Mesenchymal stem cell (in vitro differentiated cells and primary cell): ENCODE measurements around the gene HSPG2.

Experiments used
- DNase-seq: peaks from one replicate; pipeline ENCODE4 v3.0.0-alpha.2; 2013
- H2AFZ ChIP-seq: one replicate; pipeline ENCODE4 v1.6.1; 2013; ENCODE audit warnings: low read depth, mild to moderate bottlenecking, control low read depth, inconsistent platforms, low read length, moderate library complexity
- H2AK5ac ChIP-seq: 2 replicates; pipeline ENCODE4 v1.6.1; 2013; ENCODE audit warnings: low read length, moderate library complexity, mild to moderate bottlenecking, inconsistent platforms; ENCODE audit not compliant: severe bottlenecking
- H2BK120ac ChIP-seq: one replicate; pipeline ENCODE4 v1.6.1; 2013; ENCODE audit warnings: low read depth, mild to moderate bottlenecking, inconsistent platforms, low read length, moderate library complexity
- H2BK12ac ChIP-seq, 2 experiments: one replicate each; pipeline ENCODE4 v1.6.1; 2013; ENCODE audit warnings: inconsistent platforms in 2 of 2, low read length in 2 of 2, mild to moderate bottlenecking in 2 of 2, moderate library complexity in 2 of 2, control low read depth in 1 of 2
- H2BK15ac ChIP-seq: one replicate; pipeline ENCODE4 v1.6.1; 2013; ENCODE audit warnings: mild to moderate bottlenecking, low read depth, inconsistent platforms; ENCODE audit not compliant: poor library complexity, severe bottlenecking
- H2BK5ac ChIP-seq: 2 replicates; pipeline ENCODE4 v1.6.1; 2013; ENCODE audit warnings: low read depth, mild to moderate bottlenecking, low read length, control low read depth, inconsistent platforms; ENCODE audit not compliant: poor library complexity, severe bottlenecking
- H3K14ac ChIP-seq, 2 experiments: one replicate each; pipeline ENCODE4 v1.6.1; 2013; ENCODE audit warnings: inconsistent platforms in 2 of 2, low read length in 2 of 2, control low read depth in 1 of 2, mild to moderate bottlenecking in 1 of 2, moderate library complexity in 1 of 2
- H3K18ac ChIP-seq, 2 experiments: one replicate each; pipeline ENCODE4 v1.6.1; 2013; ENCODE audit warnings: inconsistent platforms in 2 of 2, low read length in 2 of 2, control low read depth in 1 of 2, low read depth in 1 of 2, mild to moderate bottlenecking in 1 of 2
- H3K23ac ChIP-seq, 2 experiments: one replicate each; pipeline ENCODE4 v1.6.1; 2013; ENCODE audit warnings: inconsistent platforms in 2 of 2, low read length in 2 of 2, mild to moderate bottlenecking in 2 of 2, moderate library complexity in 2 of 2, control low read depth in 1 of 2
- H3K27ac ChIP-seq: 2 replicates; pipeline ENCODE4 v1.5.1; 2013; ENCODE audit warnings: mild to moderate bottlenecking, moderate library complexity, low read length, control low read depth, inconsistent platforms; ENCODE audit not compliant: poor library complexity, severe bottlenecking
- H3K27me3 ChIP-seq, 2 experiments: 2 replicates each; pipeline versions ENCODE4 v1.6.1 to v1.7.0; 2013; ENCODE audit warnings: low read length in 2 of 2, mild to moderate bottlenecking in 2 of 2, moderate library complexity in 2 of 2, control low read depth in 1 of 2, inconsistent platforms in 1 of 2; ENCODE audit not compliant: control insufficient read depth in 1 of 2, insufficient read depth in 1 of 2
- H3K36me3 ChIP-seq, 2 experiments: 2 replicates each; pipeline versions ENCODE4 v1.6.1 to v1.7.0; 2013; ENCODE audit warnings: low read length in 2 of 2, control low read depth in 1 of 2, inconsistent platforms in 1 of 2, low read depth in 1 of 2, mild to moderate bottlenecking in 1 of 2; ENCODE audit not compliant: insufficient read depth in 2 of 2, control insufficient read depth in 1 of 2
- H3K4ac ChIP-seq, 2 experiments: one replicate each; pipeline ENCODE4 v1.6.1; 2013; ENCODE audit warnings: inconsistent platforms in 2 of 2, low read length in 2 of 2, mild to moderate bottlenecking in 2 of 2, moderate library complexity in 2 of 2, control low read depth in 1 of 2, low read depth in 1 of 2
- H3K4me1 ChIP-seq: 2 replicates; pipeline ENCODE4 v1.6.1; 2013; ENCODE audit warnings: low read depth, low read length, control low read depth; ENCODE audit not compliant: control insufficient read depth, insufficient read depth
- H3K4me2 ChIP-seq: 2 replicates; pipeline ENCODE4 v1.6.1; 2013; ENCODE audit warnings: low read length, mild to moderate bottlenecking, inconsistent platforms; ENCODE audit not compliant: poor library complexity, severe bottlenecking
- H3K4me3 ChIP-seq, 2 experiments: 2 replicates each; pipeline versions ENCODE4 v1.5.1 to v1.7.0; 2013; ENCODE audit warnings: low read length in 2 of 2, mild to moderate bottlenecking in 2 of 2, control low read depth in 1 of 2, low read depth in 1 of 2; ENCODE audit not compliant: insufficient read depth in 1 of 2
- H3K79me1 ChIP-seq: replicated peaks from 2 replicates; pipeline ENCODE4 v1.6.1; 2013; ENCODE audit warnings: mild to moderate bottlenecking, control low read depth, low read length, inconsistent platforms; ENCODE audit not compliant: poor library complexity, severe bottlenecking
- H3K9ac ChIP-seq: 2 replicates; pipeline ENCODE4 v1.7.0; 2013; ENCODE audit warnings: mild to moderate bottlenecking, low read length, moderate library complexity
- H3K9me3 ChIP-seq: 2 replicates; pipeline ENCODE4 v1.7.0; 2013; ENCODE audit warnings: mild to moderate bottlenecking, low read length; ENCODE audit not compliant: control insufficient read depth
- H4K8ac ChIP-seq: one replicate; pipeline ENCODE4 v1.6.1; 2013; ENCODE audit warnings: inconsistent platforms, mild to moderate bottlenecking, low read length, moderate library complexity
- H4K91ac ChIP-seq: one replicate; pipeline ENCODE4 v1.6.1; 2013; ENCODE audit warnings: mild to moderate bottlenecking, low read length, inconsistent platforms
- WGBS: methylation state at CpG from one replicate; pipeline ENCODE4 v1.1.7; 2013; ENCODE audit warnings: mixed read lengths; 5-methylcytosine and 5-hydroxymethylcytosine counted together

The HSPG2 gene

DNA sequence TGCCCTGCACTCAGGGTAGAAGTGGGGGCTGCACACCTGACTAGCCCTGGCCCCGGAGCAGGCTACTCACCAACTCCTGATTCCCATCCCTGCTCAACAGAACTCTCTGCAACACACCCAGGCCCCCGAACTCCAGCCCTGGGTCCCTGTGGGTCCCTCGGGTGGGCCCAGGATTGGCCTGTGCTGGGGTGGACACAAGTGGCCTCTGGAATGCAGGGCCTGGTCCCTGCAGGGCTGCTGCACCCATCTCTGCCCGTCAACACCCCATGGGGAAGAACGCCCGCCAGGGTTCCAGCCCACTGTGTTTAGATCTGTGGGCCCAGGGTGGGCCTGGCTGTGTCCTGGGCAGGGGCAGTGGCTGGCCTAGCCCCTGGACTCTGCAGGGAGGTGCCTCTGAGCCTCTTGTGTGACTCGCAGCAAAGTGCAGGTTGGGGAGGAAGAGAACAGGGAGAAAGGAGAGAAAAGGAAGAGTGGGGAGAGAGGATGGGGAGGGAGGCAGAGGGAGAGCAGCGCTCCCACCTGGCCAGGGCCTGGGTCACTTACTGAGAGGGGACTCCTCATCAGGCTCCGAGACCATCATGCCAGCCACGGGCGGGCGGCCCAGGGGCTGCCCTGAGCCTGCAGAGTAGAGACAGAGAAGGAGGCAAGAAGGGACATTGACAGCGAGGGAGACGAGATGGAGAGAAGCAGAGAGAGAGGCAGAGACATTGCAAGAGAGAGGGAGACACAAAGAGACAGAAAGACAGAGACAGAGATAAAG, 43.9 kb downstream of the HSPG2 start:
- Histone ChIP-seq H4K8ac (no peak overlapping the region), H2BK5ac (no peak overlapping the region)
- WGBS, result 91% methylated on average over 14 of the region's 14 CpGs

GRCh38 chr1:21891621-21892479, 45.3 kb downstream of the HSPG2 start:
- no peak overlapping the region for H4K91ac ChIP-seq
- peaks cover 12% of the 10 kb centered on the region for H3K4me1 ChIP-seq
- no peak overlapping the region for H3K14ac ChIP-seq
- H2AK5ac ChIP-seq, result no peak overlapping the region
- no peak overlapping the region for H2BK120ac ChIP-seq
- no peak overlapping the region for H3K18ac ChIP-seq
- no peak overlapping the region for H2BK12ac ChIP-seq
- H3K9me3 ChIP-seq, result no peaks in the 10 kb centered on the region
- no peak overlapping the region for H3K27ac ChIP-seq
- no peak overlapping the region for H3K4ac ChIP-seq
- H3K27me3 ChIP-seq, result no peaks in the 10 kb centered on the region
- no peak overlapping the region for H2BK5ac ChIP-seq
- H4K8ac ChIP-seq, result no peak overlapping the region
- H3K36me3 ChIP-seq, result peaks cover 84 to 95% of the 10 kb centered on the region in 2 experiments
- no peak overlapping the region for H3K23ac ChIP-seq
- H3K4me2 ChIP-seq, result no peak overlapping the region
- no peak overlapping the region for H3K9ac ChIP-seq
- no peak for DNase-seq
- WGBS, result 99% methylated on average over 17 of the region's 20 CpGs
- H3K79me1 ChIP-seq, result peaks cover 59% of the 10 kb centered on the region
- no peak overlapping the region for H2BK15ac ChIP-seq
- no peak overlapping the region for H3K4me3 ChIP-seq
- no peak overlapping the region for H2AFZ ChIP-seq

More for the DNA sequence above, 43.9 kb downstream of the HSPG2 start:
- Histone ChIP-seq H3K4me2 (no peak overlapping the region), H3K14ac (no peak overlapping the region), H3K9me3 (no peaks in the 10 kb centered on the region), H3K9ac (no peak overlapping the region), H3K23ac (no peak overlapping the region), H4K91ac (no peak overlapping the region), H3K27me3 (no peaks in the 10 kb centered on the region), H2AFZ (no peak overlapping the region), H3K4ac (no peak overlapping the region), H2AK5ac (no peak overlapping the region), H3K4me3 (no peak overlapping the region), H3K18ac (no peak overlapping the region), H3K79me1 (peaks cover 62% of the 10 kb centered on the region), H2BK12ac (no peak overlapping the region), H3K4me1 (peaks cover 17% of the 10 kb centered on the region), H2BK15ac (no peak overlapping the region), H3K27ac (no peak overlapping the region), H2BK120ac (no peak overlapping the region), H3K36me3 (peaks cover 78 to 86% of the 10 kb centered on the region in 2 experiments)
- no peak for DNase-seq

- DNase-seq, result no peak
- H3K79me1 ChIP-seq, result peaks cover 59% of the 10 kb centered on the region
- H3K27me3 ChIP-seq, result no peaks in the 10 kb centered on the region
- H4K8ac ChIP-seq, result no peak overlapping the region
- H2BK5ac ChIP-seq, result no peak overlapping the region
- H3K27ac ChIP-seq, result no peak overlapping the region
- H4K91ac ChIP-seq, result no peak overlapping the region
- no peak overlapping the region for H2BK120ac ChIP-seq
- 96% methylated on average over 6 of the region's 6 CpGs for WGBS
- H3K14ac ChIP-seq, result no peak overlapping the region
- no peak overlapping the region for H3K23ac ChIP-seq
- no peaks in the 10 kb centered on the region for H3K9me3 ChIP-seq
- no peak overlapping the region for H2BK15ac ChIP-seq
- no peak overlapping the region for H3K9ac ChIP-seq
- H3K36me3 ChIP-seq, result peaks cover 89 to 96% of the 10 kb centered on the region in 2 experiments
- H2AFZ ChIP-seq, result no peak overlapping the region
- H3K4ac ChIP-seq, result no peak overlapping the region
- H2BK12ac ChIP-seq, result no peak overlapping the region
- no peak overlapping the region for H3K4me2 ChIP-seq
- no peak overlapping the region for H3K4me3 ChIP-seq
- H3K18ac ChIP-seq, result no peak overlapping the region
- no peak overlapping the region for H2AK5ac ChIP-seq
- H3K4me1 ChIP-seq, result peaks cover 6% of the 10 kb centered on the region
Measured at GRCh38 chr1:21891081-21891480, 46.0 kb downstream of the HSPG2 start.

GRCh38 chr1:21888500-21888899, 48.6 kb downstream of the HSPG2 start:
- Histone ChIP-seq H3K9me3 (no peaks in the 10 kb centered on the region), H3K4me3 (no peak overlapping the region), H3K4me2 (no peak overlapping the region), H2AK5ac (no peak overlapping the region), H3K36me3 (peaks cover 89 to 97% of the 10 kb centered on the region in 2 experiments), H4K8ac (no peak overlapping the region), H3K4ac (no peak overlapping the region), H2BK12ac (no peak overlapping the region), H2BK5ac (no peak overlapping the region), H2BK120ac (no peak overlapping the region), H3K79me1 (peaks cover 66% of the 10 kb centered on the region), H3K9ac (no peak overlapping the region), H4K91ac (no peak overlapping the region), H3K23ac (no peak overlapping the region), H3K14ac (no peak overlapping the region), H3K4me1 (no peaks in the 10 kb centered on the region), H3K27me3 (no peaks in the 10 kb centered on the region), H2AFZ (no peak overlapping the region), H3K27ac (no peak overlapping the region), H2BK15ac (peak overlapping the region; percentile 45), H3K18ac (no peak overlapping the region)
- WGBS, result 95% methylated on average over 12 of the region's 12 CpGs
- DNase-seq, result no peak
